Right hindlimb (tissue), 1 donor: ENCODE data around the gene GPANK1.
"Not testable (repeated sequence)": the region's sequence is repeated elsewhere in the genome, so short reads cannot be mapped to it uniquely, and the experiment has no call there.

Source experiments
- DNase-seq: peaks from one replicate; pipeline ENCODE4 v3.0.0-alpha.2; 2018

GPANK1 gene

DNA sequence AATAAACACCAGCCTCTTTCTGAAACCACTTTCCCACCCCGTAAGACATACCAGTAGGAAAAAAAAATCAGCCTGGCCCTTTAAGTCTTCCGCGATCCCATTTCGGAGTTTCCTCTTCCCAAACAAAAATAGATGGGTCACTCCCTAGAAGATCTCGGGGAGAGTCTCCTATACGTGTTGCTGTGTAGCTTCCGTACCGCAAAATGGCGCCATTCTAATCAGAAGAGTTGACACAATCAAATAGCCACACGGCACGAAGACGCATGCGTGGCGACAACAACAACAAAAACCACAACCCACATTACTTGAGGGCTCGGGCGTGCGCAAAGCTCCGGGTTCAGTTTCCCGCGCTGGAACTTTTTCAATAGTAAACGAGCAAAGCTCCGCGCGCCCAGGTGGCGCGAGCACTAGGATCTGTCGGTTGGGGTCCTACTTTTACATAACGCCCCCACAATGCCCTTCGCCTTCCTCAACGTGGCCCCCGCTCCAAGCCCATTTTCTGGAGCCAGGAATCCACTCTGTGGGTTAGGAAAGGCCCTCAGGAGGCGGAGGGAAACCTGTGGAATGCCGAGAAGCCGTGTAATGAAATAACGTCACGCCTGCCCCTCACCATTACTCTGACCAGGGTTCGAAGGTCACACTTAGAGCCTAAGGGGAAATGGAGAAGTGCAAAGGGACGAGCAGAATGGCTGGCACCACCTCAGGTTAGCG, at the start of gene GPANK1:
Gene GPANK1, minus strand, starts transcription at position 208 of the 711 bp plus-strand sequence. CDS start 519 bp downstream, outside the sequence.
- DNase-seq: peak; percentile 94

DNA sequence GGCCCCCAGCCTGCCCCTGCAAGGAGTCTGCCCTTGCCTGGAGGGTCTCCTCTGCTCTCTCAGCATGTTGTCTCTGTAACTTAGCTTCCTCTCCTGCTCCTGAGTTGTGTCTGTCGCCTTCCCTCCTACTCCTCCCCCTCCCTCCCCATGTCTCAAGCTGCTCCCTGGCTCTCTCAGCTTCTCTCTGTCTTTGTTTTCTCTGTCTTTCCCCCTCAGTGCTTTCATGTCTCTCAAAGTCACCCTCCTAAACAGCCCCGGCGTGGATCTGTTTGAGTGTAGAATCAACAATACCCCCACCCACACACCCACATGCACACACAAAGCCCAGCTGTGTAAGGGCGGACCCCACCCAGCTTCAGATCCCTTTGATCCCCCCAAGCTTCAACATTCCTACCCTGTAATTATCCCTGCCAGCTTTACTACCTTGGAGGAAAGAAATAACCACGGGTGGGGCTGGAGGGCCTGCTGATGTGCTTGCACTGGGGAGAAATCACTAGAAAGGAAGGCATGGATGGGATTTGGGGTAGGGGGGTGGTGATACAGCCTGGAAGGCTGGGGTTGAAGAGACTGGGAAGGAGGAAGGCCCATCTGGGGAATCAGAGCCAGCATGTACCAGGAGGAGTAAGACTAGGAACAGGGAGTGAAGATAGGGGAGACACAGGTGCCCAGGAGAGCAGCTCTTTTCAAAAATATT, 49.3 kb upstream of the GPANK1 start:
- DNase-seq: no peak

GRCh38 chr6:31713465-31713864, 48.7 kb upstream of the GPANK1 start:
- no peak for DNase-seq

GRCh38 chr6:31712296-31712695, 47.5 kb upstream of the GPANK1 start:
- DNase-seq: no peak

DNA sequence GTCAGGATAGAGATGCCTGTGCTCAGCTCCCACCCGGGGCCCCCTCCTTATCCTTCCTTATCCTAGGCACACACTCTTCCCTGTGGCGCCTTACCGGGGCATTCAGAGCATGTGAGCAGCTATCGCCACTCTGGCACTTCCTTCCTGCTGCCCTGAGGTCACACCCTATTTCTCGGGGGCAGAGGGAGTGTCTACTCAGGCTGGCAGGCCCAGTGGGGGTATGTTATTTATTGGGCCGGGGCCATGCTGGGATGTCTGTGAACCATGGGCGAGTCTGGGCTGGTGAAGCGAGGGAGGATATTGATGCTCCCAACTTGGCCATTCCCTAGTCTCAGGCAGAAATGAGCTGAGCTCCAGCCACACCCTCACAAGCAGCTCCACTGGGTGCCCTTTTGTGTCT, 46.4 kb upstream of the GPANK1 start:
- DNase-seq: no peak

DNA sequence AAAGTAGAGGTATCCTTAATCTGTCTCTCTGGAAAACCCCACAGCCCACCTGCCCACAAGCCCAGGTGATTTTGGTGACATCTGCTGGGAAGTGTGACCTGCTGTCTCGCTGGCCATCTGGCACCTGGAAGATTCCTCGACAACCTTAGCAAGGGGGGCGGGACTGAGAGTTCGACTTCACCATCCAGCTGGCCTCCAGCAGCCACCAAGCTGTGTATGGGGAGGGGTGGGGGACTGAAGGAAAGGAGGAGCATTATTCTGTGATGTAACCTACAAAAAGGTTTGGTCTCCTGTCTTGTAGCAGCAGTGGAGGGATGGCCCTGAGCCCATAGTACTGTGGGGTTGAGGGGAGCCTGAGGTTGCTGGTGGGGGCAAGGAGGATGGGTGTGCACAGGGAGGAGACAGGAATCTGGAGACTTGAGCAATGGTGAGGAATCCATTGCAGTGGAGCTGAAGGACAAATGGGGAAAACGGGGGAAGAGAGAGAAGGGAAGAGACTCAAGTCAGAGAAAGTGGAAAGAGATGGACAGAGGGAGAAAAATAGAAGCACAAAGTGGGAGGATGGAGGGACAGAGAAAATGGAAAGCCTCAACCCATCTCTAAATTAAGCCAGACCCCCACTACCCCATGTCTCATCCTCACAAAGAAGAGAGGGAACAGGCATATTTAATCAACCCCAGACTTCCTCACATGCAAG, 45.9 kb upstream of the GPANK1 start:
- DNase-seq: no peak

GRCh38 chr6:31709157-31709556, 44.4 kb upstream of the GPANK1 start:
- DNase-seq: not testable (repeated sequence)

DNA sequence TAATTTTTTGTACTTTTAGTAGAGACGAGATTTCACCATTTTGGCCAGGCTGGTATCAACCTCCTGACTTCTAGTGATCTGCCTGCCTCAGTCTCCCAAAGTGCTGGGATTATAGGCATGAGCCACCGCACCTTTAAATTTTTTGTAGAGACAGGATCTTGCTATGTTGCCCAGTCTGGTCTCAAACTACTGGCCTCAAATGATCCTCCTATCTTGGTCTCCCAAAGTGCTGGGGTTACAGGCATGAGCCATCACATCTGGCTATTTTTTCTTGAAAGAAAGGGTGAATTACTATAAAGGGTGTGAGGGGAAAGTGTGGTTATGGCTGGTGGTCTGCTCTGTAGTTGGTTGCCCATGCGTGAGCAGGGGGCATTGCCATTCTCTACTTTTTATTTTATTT, 43.4 kb upstream of the GPANK1 start:
- DNase-seq: no peak

- DNase-seq: no peak
Measured at GRCh38 chr6:31707701-31708100, 42.9 kb upstream of the GPANK1 start.

- no peak for DNase-seq
Measured at GRCh38 chr6:31706599-31706998, 41.8 kb upstream of the GPANK1 start, which contains the start of gene LY6G6F. Gene LY6G6F (plus strand): TSS chr6:31706866. CDS start chr6:31706907, 41 bp downstream.

GRCh38 chr6:31705931-31706330, 41.1 kb upstream of the GPANK1 start:
- no peak for DNase-seq

DNA sequence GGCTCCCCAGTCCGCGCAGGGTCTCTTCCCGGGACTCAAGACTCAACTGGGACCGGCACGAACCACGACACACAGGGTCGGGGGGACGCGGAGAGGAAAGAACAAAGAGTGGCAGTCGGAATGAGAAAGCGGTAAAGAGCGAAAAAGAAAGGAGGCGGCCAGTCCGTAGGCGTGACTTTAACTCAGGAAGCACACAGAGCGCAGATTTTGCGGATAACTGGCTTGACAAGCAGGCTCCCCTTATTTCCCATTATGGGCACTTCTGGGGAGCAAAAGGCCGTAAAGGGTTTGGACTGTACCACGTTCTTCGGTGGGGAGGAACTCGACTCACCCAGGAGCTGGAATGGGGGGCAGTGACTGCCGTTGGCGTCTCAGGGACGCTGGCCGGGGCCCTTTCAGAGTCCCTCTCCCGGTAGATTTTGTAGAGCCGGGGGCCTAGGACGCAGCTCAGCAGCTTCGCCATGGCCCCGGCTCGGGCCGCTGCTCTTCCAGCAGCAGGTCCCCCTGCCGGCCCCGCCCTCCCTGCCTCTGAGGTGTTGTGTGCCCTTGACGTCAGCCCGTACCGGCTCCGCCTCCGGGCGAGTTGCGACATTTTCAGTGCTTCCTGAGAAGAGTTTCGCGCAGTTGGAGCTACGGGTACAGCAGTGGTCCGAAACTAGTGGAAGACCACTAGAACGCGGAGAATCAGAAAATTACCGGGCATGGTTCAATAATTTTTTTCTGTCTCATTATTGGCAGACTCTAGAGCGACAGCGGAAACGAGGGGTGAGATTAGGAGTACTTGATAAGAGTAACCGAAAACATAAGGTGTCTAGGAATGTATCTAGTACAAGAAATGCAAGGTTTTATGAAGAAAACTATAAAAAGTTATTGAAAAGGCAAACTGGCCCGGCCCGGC, 38.3 kb upstream of the GPANK1 start, which contains the start of gene ABHD16A:
Gene ABHD16A, minus strand, starts transcription at position 506 of the 898 bp plus-strand sequence. Its CDS starts 43 bp downstream, at position 463.
- peak; percentile 99 for DNase-seq

GRCh38 chr6:31702405-31702818, 37.6 kb upstream of the GPANK1 start:
- DNase-seq: no peak

DNA sequence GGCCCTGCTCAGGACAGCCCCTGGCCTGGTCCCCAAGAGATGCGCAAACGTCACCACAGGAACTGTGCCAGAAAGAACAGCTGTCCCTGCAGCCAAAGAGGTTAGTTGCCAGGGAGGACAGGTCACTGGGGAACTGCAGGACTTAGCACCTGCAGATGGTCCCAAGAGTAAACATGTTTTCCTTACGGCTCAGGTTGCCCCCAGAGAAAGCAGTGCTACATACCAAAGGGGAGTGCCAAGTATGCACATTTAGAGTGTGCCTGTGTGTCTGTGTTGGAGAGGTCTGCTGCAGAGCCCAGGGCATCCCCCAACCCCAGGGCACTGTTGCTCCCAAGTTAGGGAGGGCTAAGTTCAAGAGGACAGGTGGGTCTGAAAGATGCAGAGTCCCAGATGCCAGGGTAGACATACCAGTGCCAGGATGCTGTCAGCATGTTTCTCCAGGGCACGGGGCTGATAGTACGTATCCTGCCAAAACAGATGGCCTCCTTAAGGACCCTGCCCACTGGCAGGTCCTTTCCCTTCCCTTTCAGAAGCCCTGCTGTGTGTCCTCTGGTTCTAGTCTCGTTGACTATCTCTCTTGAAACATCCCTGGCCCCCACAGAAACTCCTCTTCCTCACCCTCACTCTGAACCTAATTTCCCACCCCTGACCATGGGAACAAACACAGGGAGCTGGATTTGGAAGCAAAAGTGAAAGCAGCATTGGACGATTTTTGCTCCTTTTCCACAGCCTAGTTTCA, 37.0 kb upstream of the GPANK1 start:
- DNase-seq: peak; percentile 64

DNA sequence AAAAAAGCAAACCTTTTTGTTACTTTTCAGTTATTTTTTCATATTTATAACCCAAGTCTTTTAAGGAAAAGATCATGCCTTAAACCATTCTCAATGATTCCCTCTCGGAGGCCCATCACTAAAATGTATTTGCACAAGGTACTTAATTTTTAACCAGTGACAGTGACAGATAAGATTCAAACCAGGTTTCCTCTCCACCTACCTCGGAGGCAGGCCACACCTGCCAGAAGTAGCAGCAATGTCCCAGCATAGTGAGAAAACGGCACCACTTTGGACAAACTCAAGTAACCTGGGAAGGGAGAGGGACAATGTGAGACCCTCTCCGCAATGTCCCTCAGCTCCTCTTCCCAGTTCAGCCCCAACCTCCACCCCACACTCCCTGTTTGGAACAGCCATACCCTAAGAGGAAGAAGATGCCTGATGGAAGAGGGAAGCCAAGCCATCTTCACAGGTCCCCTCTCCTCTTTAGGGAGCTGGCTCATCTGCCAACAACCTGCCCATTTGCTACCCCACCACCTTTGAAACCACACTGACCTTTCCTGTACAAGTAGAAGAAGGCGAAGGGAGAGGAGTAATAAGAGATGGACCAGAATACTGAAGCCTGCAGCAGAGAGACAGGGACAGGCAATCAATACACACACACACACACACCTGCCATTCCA, 36.1 kb upstream of the GPANK1 start:
- DNase-seq: no peak

DNA sequence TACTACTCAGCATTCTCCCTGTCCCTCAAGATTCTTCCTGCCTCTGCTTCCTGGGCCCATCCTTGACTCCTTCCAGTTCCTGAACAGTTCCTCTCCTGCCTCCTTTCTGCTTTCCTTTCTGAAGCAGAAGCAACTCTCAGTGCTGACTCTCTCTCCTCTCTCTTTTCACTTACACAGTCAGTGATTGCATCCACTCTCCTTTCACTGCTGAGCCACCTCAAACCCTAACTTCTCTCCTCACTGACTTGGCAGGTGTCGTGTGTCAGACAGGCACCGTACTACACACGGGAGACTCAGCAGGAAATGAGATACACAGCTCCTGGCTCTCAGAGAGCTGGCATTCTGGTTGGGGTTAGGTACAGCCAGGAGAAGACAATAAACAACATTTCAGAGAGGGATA, 32.8 kb upstream of the GPANK1 start:
- DNase-seq: no peak

DNA sequence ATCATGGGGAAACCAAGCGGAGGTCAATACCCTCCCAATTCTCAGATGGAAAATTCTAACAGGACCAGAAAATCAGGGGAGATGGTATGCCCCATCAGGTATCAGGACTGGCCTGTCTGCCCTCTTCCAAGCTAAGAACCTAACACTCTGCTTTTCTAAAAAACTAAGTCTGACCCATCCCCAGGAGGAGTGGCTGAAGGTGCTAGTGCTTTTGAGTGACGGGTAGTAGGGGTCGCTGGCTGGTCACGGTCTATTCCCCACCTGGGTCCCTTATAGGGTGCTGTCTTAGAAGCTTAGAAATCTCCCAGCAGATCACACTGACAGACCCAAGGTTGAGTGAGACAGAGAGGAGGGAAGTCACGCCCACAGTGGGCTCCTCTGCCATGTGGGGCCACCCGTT, 28.7 kb upstream of the GPANK1 start:
- DNase-seq: no peak

DNA sequence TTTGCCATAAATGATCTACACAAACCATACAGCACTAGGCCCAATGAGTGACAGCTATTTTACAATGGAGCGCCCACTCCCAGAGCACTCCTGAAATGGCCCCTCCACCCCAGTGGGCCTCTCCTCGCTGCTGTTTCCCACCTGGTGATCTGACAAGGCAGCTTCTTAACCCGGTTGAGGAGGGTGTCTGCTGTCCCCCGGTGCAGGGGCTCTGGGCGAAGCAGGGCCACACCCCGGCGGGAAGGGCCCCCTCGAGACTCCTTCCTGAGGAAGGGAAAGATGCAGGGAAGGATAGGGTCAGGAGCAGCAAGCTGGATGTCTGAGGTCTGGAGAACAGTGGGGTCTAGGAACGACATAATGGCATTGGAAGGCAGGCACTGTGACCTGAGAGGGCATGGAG, 28.1 kb upstream of the GPANK1 start:
- no peak for DNase-seq

- DNase-seq: no peak
Measured at GRCh38 chr6:31692353-31692752, 27.6 kb upstream of the GPANK1 start.

DNA sequence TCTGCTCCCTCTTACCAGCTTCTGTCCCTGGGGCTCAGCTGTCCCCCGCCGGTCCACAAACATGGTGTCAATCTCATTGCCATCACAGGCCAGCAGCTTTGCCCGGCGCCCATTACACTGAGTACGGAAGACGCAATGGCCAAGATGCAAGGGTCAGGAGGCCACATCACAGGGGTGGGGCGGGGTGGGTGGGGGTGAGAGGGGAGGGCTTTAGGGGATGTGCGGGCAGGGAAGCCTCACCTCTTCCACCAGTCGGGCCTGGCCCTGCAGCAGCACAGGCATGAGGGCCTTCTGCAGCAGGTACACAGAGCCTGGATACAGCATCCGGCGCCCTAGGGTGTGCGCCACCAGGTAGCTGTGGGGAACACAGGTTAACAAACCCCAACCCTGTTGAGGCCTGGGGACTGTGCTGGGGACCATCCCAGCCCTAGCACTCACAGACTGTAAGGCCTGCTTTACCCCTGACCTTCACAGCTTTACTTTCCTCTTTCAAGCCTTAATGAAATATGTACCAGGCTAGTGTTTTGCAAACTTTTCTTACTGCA, 26.8 kb upstream of the GPANK1 start:
- DNase-seq: no peak

GRCh38 chr6:31691078-31691463, 26.3 kb upstream of the GPANK1 start:
- DNase-seq: no peak
